ENCODE results near the gene WDR35.
"Not testable (repeated sequence)": the region's sequence is repeated elsewhere in the genome, so short reads cannot be mapped to it uniquely, and the experiment has no call there.

Gene WDR35

GRCh38 chr2:19895535-19895934 lies 94.4 kb downstream of the WDR35 start:
- DNase-seq = no peak

GRCh38 chr2:19894134-19894792 lies 95.6 kb downstream of the WDR35 start:
- DNase-seq = no peak

- DNase-seq = no peak
Observed at GRCh38 chr2:19893520-19894133, 96.3 kb downstream of the WDR35 start.

- DNase-seq = not testable (repeated sequence)
Observed at GRCh38 chr2:19891971-19892370, 97.9 kb downstream of the WDR35 start.

- no peak for DNase-seq
Observed at GRCh38 chr2:19890104-19890503, 99.8 kb downstream of the WDR35 start.

- no peak for DNase-seq
Observed at GRCh38 chr2:19888831-19889230, 101.1 kb downstream of the WDR35 start.

- no peak for DNase-seq
Observed at GRCh38 chr2:19887510-19887909, 102.4 kb downstream of the WDR35 start.

- no peak for DNase-seq
Observed at GRCh38 chr2:19886261-19886660, 103.6 kb downstream of the WDR35 start.

- DNase-seq = no peak
Observed at GRCh38 chr2:19885791-19886190, 104.1 kb downstream of the WDR35 start.

GRCh38 chr2:19883971-19884720 lies 105.8 kb downstream of the WDR35 start:
- DNase-seq = no peak

GRCh38 chr2:19883486-19883885 lies 106.4 kb downstream of the WDR35 start:
- DNase-seq = no peak

GRCh38 chr2:19882286-19882685 lies 107.6 kb downstream of the WDR35 start:
- DNase-seq = no peak

- no peak for DNase-seq
Observed at GRCh38 chr2:19881908-19882265, 108.0 kb downstream of the WDR35 start.

- DNase-seq = no peak
Observed at GRCh38 chr2:19881221-19881907, 108.5 kb downstream of the WDR35 start.

GRCh38 chr2:19880191-19880590 lies 109.7 kb downstream of the WDR35 start:
- not testable (repeated sequence) for DNase-seq

GRCh38 chr2:19879120-19879519 lies 110.8 kb downstream of the WDR35 start:
- no peak for DNase-seq

GRCh38 chr2:19878268-19879046 lies 111.4 kb downstream of the WDR35 start:
- DNase-seq = no peak

GRCh38 chr2:19876751-19877150 lies 113.2 kb downstream of the WDR35 start:
- no peak for DNase-seq

- DNase-seq = no peak
Observed at GRCh38 chr2:19875280-19875679, 114.6 kb downstream of the WDR35 start.

GRCh38 chr2:19874726-19875125 lies 115.2 kb downstream of the WDR35 start:
- no peak for DNase-seq

GRCh38 chr2:19873014-19873413 lies 116.9 kb downstream of the WDR35 start:
- no peak for DNase-seq
